Measurements from ENCODE around the gene ANKRD31. TPM values are rescaled to one million over a fixed set of nuclear protein-coding genes. Genes with fewer than 3 reads are reported as not detected.
A peak's percentile ranks its signal among the peaks of the same experiment; 100 is the strongest.

Gene ANKRD31
- total RNA-seq, 1 donor from 2014 or later: not detected

DNA sequence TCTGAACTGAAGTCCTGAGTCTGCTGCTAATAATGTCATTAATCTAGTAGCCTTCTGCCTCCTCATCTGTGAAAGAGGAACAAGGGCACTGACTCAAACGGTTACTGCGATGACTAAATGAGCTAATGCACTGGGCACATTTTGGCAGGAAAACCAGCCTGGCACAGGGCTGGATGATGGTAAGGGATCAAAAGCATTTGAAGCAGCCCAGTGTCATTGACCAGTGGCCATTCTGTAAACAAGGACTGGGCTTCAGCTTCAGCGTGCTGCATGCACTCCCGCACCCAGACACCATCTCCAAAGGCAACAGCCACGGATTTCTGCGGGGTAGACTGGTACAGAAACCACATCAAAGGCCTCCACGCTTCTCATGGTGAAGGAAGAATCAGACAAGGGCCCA, 192.3 kb downstream of the ANKRD31 start:
- ATAC-seq (peak; percentile 99), DNase-seq (ENCODE audit: low spot score) (peak; percentile 87)

DNA sequence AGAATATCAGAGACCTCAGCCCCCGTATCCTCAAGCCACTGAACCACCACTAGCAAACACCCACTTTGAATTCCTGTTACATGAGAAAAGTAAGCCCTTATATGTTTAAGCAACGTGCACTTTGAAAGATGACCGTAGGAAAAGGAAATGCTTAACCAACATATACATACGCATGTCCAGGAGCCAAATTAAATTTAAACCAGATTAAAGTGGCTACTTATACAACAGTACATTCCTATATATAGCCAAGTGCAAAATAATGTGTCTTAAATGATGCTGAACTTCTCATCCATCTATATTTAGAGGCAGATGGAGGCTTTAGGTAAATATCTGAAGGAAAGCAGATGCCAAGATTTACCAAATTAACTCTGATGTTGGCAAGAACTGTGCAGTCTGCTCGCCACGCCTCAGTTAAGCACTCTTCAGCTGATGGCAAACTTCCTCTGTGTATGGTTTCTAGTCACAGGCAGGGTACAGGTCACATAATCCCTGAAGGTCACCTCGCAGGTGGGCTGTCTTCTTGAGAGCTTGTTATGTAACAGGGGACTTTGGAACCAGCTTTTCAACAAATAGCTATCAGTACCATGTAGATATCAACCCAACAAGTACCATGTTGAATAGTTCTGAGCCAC, 192.9 kb downstream of the ANKRD31 start:
- DNase-seq (ENCODE audit: low spot score) (no peak), ATAC-seq (no peak)

DNA sequence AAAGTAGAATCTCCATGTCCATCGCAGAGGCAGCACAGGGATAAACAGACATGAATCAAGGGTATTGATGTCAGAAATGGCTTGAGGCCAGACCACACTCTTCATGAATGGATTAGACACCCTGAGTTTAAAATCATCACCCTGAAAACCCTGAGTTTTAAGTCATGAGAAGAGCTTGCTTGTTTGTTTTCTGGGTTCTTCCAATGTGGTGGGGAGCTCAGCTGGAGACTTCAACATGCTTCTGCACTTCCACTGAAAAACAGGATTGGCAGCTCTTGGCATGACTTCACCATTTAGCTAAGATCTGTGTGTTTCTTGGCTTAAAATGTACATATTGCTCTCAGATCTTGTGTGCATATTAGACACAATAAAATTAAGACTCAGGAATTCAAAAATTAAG, 194.2 kb downstream of the ANKRD31 start:
- no peak for ATAC-seq
- DNase-seq (ENCODE audit: low spot score): no peak

DNA sequence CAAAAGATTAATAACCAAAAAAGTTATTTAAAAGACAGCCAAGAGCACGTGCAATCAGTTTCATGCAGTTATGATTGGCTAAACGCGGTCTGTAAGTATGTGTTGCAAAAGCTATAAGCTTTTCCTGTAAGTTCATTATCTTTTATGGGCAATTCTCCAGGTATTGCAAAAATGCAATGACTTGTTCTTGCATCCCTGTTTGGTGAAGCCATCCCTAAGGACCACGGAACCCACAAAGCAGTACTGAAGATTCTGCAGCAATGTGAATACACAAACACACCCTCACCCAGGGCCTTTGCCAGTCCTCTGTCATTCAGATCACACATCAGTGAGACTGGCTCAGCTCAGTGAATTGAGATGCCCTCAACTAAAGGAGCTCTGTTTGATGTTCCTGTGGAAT, 195.7 kb downstream of the ANKRD31 start:
- ATAC-seq (no peak), DNase-seq (ENCODE audit: low spot score) (no peak)

DNA sequence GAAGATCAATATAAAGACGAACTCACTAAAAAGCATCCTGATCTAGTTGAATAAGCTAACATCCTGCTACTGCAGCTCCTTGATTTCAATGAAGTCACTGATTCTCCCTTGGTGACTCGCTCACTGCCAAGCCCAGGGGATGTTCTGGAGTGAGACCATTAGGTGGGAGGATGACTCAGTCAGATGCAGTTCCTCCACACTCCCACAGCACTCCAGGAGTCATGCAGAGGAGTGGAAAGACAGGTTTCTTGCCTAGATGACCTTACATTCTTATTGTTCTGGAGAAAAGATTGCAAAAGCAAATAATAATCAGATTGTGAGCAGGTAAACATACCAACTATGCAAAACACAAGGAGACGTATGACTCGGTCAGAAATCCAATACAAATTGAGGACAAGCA, 199.6 kb downstream of the ANKRD31 start:
- no peak for ATAC-seq
- no peak for DNase-seq (ENCODE audit: low spot score)

DNA sequence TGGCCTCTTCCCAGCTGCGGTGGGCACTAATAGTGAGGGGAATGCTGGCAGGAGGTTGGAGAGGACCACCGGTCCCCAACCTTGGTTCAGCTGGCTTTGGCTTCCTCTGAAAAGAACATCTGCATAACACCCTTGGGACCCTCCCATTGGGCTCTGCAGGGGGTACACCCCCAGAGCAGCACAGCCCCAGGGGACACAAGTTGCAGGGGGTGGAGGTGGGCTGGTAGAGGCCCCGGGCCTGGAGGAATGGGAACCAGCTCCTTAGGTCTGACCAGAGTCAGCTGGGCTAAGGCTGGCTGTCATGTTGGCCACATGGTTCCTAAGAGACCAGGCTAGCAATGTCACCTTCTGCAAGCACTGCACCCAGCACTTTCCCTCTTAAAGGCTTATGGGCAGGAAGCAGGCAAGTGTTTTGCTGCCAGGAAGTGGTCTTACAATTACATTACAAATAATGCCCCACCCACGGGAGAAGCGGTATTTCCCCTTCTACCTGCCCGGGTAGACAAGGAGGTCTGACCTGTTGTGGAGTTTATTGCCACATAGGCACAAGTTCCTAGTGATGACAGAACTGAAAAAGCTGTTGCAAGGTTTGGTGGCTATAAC, 202.4 kb downstream of the ANKRD31 start:
- ATAC-seq (no peak), DNase-seq (ENCODE audit: low spot score) (no peak)

DNA sequence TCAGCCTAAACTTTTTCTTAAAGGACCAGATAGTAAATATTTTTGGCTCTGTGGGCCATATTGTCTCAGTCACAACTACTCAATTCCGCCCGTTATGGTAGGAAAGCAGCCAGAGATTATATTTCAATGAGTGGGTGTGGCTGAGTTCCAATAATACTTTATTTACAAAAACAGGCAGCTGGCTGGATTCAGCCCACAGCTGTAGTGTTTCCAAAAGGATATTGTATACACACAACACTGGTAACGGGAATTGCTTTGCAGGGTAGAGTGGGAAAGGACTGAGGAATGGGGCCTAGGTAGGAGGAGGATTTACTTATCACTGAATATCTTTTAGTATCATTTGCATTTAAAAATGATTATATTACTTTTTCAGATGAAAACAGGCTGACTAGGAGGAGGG, 205.3 kb downstream of the ANKRD31 start:
- no peak for ATAC-seq
- no peak for DNase-seq (ENCODE audit: low spot score)

DNA sequence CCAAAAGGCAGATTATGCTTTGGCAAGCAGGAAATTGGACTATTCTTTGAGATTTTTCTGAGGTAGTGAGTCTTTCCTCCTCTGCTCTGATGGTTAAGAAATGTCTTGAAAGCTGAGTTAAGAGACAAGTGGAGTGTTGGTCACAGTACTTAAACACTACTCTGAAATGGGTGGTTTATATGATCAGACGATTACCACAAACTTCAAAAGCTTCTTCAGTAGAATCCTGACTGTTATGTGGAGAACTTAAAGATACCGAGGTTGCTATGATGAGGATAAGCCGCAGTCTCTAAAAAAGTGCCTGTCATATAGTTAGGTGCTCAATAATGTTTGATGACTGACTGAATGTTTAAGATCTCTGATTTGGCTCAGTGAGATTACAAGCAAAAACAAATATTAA, 208.6 kb downstream of the ANKRD31 start:
- no peak for DNase-seq (ENCODE audit: low spot score)
- no peak for ATAC-seq

DNA sequence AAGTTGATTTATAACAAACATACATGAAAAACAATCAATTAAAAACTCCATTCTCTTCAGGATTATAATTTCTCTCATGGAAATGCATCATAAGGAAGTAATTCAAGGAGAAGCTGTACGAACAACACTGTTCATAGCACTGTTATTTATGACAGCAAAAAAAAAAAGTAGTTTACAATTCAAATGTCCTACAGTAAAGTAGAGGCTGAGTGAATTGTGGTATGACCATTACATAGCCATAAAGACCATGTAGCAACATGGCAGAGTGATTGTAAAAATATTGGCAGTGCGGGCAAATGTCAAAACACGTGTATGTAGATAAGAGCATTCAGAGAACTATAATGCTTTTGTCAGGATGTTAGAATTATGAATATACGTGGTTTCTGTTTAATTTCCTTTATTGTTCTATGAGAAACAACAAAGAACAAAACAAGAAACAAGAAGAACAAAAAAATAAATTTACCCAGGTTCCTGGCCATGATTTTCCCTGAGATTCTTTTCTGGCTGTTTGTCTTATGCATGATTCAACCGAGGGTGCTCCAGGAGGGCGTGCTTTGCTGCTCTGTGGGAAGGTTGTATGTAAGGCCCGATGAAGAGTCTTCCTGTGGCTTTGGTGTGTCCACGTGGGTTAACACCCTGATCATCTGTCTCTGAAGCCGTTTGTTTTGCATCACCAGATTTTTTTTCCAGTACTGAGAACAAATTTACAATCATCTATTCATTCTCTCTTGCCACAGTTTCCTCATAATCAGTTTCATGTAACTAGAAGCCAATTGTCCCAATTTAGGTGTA, 213.1 kb downstream of the ANKRD31 start:
- no peak for ATAC-seq
- no peak for DNase-seq (ENCODE audit: low spot score)

DNA sequence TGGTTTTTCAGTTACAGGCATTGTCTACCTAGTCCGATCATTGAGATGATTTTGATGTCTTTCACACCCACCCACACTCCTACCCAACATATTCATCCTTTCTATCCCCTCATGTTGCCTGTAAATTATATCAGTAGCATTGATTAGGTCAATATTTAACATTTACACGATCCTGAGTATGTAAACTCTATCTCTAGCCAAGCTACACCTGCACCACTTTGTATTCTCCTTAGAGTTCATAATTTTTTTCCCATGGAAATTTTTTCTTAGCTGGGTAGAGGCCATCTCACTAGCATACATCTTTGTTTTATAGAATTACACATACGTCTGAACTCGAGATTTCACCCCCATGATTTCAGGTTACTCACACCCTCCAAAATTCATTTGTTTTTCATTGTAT, 214.9 kb downstream of the ANKRD31 start:
- no peak for ATAC-seq
- DNase-seq (ENCODE audit: low spot score): no peak

DNA sequence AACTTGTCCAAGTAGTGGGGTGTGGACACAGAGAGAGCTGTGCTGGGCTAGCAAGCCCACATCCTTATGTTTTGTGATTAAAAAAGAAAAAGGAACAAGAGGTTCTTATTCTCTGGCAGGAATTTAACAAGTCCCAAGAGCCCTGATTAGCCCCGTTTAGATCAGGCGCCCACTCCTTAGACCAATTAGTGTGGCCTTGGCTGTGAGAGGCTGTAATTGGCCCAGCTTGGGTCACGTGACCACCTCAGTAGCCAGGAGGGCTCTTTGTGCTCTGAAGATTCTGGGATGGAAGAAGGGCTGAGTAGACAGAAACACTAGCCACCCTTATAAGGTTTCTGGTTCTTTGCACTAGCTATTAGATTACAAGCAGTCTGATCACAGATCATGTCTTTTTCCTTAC, 215.5 kb downstream of the ANKRD31 start:
- ATAC-seq: no peak
- no peak for DNase-seq (ENCODE audit: low spot score)

DNA sequence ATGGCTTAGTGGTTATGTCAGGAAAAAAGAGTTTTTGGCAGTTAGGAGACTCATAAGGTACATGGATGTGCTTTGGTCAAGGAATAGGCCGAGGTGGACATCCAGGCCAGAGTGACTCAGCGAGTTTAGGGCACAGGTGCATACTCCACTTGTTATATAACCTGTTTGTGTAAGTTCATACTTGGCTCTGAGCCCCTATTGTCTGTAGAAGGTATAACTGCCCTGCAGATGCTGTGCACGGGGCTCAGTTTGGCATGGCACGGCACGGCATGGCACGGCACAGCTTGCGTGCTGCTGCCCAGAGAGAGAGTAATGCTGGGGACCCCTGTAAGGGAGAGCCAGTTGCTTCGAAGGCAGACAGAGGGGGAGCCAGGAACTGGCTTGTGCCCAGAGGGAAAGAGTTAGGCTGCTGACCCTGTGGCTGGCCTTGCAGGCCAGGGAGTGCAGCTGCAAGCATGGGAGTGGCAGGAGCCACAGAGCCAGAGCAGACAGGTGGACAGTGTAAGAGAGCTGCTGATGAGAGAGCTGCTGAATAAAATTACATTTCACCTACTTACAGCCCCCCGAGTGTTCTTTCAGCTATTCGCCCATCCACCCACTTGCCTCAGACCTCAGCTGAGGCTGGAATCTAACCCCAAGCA, 216.5 kb downstream of the ANKRD31 start:
- DNase-seq (ENCODE audit: low spot score): no peak
- peak; percentile 36 for ATAC-seq

DNA sequence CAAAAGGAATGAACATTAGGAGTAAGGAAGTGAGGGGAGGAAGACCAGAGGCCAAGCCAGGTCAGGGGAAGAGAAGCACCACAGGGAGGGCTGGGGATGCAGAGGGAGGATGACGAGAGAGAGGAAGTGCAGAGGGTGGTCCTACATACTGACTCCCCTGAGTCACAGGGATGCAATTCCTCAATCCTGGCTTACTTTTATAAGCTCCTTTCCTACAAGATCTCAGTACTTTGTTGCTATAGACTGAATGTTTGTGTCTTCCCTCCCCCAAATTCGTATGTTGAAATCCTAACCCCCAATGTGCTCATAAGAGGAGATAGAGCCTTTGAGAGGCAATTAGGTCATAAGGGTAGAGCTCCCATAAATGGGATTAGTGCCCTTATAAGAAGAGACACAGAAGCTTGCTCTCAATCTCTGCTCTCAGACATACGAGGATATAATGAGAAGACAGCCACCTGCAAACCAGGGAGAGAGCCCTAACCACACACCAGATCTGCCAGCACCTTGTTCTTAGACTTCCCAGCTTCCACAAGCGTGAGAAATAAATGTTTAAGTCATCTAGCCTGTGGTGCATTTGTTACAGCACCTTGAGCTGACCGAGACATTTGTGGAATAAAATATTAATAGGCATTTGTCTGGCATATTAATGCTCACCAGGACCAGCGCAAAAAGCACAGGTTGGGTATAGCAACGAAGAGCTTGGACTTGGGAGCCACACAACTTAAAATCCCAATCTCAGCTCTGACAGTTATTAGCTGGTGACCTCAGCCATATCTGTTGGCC, 217.7 kb downstream of the ANKRD31 start:
- no peak for DNase-seq (ENCODE audit: low spot score)
- no peak for ATAC-seq

Other genes with a start within 250 kb of the ANKRD31 start
- 0.25 TPM for gene GCNT4, start 184.3 kb downstream of the ANKRD31 start, total RNA-seq
- 15.5 TPM for gene HMGCR, start 100.3 kb upstream of the ANKRD31 start, total RNA-seq

Data from left lobe of liver (tissue), 2 donors.